Left kidney (tissue), 8 donors: ENCODE results near the gene KIAA0040. TPM values are rescaled to one million over a fixed set of nuclear protein-coding genes. Genes with fewer than 3 reads are reported as not detected.

Experiments
- DNase-seq: peaks from one replicate; pipeline ENCODE4 v3.0.0-alpha.2; 2013
- long read RNA-seq, 8 donors: transcript quantifications; one replicate each; lab custom pipeline, GENCODE V29; 2026
- polyA plus RNA-seq: library from polyadenylated mRNA; unstranded; fragments of 120-200 nt; gene quantifications from one replicate; pipeline ENCODE4 v1.2.1, GENCODE V29; 2013; ENCODE audit not compliant: insufficient read length

The KIAA0040 gene
- polyA plus RNA-seq, result 18.0 TPM
- long read RNA-seq, donor 1, full-length matches to known transcripts, result 4 of 4 reads
- long read RNA-seq, donor 1, partial matches to known transcripts, result 0 of 4 reads
- long read RNA-seq, donor 1, other reads (novel, unspliced or antisense), result 0 of 4 reads
- long read RNA-seq, donor 2, full-length matches to known transcripts, result 5 of 5 reads
- long read RNA-seq, donor 2, partial matches to known transcripts, result 0 of 5 reads
- long read RNA-seq, donor 2, other reads (novel, unspliced or antisense), result 0 of 5 reads
- long read RNA-seq, donor 3, full-length matches to known transcripts, result 9 of 9 reads
- long read RNA-seq, donor 3, partial matches to known transcripts, result 0 of 9 reads
- long read RNA-seq, donor 3, other reads (novel, unspliced or antisense), result 0 of 9 reads
- long read RNA-seq, donor 4, partial matches to known transcripts, result 0 of 1 reads
- long read RNA-seq, donor 4, other reads (novel, unspliced or antisense), result 0 of 1 reads
- long read RNA-seq, donor 5, full-length matches to known transcripts, result 2 of 2 reads
- long read RNA-seq, donor 5, partial matches to known transcripts, result 0 of 2 reads
- long read RNA-seq, donor 5, other reads (novel, unspliced or antisense), result 0 of 2 reads
- long read RNA-seq, donor 6, full-length matches to known transcripts, result 2 of 2 reads
- long read RNA-seq, donor 6, partial matches to known transcripts, result 0 of 2 reads
- long read RNA-seq, donor 6, other reads (novel, unspliced or antisense), result 0 of 2 reads
- long read RNA-seq, donor 7, full-length matches to known transcripts, result 6 of 6 reads
- long read RNA-seq, donor 7, partial matches to known transcripts, result 0 of 6 reads
- long read RNA-seq, donor 7, other reads (novel, unspliced or antisense), result 0 of 6 reads
- long read RNA-seq, donor 8, full-length matches to known transcripts, result 3 of 3 reads
- long read RNA-seq, donor 8, partial matches to known transcripts, result 0 of 3 reads
- long read RNA-seq, donor 8, other reads (novel, unspliced or antisense), result 0 of 3 reads

DNA sequence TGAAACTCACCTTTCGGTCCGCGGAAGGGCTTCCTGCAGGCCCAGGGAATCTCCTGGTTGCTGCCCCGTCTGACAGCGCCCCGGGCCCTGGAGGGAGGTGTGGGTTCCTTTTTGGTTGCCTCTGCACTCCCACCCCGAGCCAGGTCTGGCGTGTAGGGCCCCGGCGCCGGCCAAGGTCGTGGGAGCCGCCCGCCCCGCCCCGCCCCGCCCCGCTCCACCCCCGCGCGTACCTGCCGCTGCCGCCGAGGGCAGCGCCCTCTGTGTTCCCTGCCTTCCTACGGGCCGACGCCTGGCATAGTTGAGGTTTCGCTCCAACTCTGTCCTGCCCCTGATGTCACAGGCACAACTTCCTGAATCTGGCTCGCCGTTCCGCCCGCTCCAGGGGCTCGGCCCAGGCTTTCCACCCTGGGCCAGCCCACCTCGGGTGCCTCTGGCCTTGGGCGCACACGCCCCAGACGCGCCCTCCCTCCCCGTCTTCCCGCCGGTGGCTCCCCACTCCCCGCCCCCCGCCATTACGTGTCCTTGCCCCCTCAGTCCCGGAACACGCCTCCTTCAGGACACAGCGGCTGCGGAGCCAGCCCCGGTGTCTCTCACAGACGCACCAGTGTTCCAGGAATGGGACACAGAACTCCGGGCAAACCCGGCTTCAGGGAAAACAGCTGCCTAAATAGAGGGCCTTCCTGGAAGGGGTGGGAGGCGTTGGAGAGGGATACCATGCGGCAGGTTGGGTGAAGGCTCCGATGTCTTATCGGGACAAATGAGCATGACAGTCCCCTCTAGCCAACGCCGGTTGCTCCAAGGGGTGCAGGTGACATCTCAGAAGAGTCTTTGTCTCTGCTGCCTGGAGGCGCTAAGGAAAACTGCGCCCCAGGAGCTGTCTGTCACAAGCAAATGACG lies at the start of gene KIAA0040:
TSS of gene KIAA0040 (minus strand) at position 147 of the 897 bp plus-strand sequence. CDS start 31,763 bp downstream, outside the sequence.
- no peak for DNase-seq

DNA sequence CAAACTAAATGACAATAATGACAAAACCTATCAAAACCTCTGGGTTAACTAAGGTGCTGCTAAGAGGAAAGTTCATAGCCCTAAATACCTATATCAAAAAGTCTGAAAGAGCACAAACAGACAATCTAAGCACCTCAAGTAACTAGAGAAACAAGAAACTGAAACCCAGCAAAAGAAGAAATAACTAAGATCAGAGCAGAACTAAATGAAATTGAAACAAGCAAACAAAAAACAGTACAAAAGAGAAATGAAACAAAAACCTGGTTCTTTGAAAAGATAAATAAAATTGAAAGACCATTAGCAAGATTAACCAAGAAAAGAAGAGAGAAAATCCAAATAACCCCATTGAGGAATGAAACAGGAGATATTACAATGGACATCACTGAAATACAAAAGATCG lies 44.8 kb upstream of the KIAA0040 start:
- DNase-seq, result no peak

DNA sequence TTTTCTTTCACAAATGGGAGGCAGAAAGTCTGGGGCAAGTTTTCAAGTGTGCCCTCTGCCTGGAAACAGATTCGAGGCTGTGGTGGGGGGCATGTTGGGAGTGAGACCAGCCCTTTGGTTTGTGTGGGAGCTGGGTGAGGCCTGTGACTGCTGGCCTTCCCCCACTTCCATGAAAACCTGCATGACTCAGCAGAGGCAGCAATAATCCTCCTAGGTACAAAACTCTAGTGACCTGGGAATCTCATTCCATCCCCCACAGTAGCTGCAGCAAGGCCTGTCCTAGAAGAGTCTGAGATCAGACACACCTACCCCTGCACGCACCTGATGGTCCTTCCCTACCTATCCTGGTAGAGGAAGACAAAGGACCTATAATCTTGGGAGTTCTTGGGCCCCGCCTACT lies 42.1 kb upstream of the KIAA0040 start:
- DNase-seq, result no peak

DNA sequence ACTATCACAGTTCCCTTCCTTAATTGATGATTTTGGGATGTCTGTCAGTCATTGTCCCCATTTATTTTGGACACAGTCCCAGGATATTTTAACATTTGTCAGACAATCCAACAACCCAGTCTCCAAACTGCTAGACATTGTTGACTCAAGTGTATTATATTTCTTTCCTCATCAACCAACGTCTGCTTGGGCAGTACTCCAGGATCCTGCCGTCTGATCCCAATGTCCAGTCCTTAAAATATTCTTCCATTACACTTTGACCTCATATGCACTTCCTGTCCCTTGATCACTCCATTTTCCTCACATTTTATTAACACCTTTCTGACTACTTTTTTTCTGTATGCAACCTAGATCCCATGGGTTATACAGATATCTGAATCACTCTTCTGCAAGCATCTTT lies 39.8 kb upstream of the KIAA0040 start:
- DNase-seq, result no peak

DNA sequence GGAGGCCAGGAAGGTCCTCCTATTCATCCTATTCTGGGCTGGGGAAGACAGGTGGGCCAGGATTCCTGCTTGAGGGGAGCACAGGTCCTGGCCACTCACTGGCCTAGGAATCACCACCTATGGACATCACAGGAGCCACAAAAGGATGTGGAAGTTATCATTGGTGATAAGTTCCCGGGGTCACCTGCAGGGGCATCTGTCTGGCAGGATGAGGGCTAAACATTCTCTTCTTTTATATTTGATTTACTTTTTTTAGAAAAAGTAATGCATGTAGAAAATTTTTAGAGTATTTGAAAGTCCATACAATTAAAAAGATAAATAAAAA lies 33.2 kb upstream of the KIAA0040 start:
- DNase-seq, result no peak

DNA sequence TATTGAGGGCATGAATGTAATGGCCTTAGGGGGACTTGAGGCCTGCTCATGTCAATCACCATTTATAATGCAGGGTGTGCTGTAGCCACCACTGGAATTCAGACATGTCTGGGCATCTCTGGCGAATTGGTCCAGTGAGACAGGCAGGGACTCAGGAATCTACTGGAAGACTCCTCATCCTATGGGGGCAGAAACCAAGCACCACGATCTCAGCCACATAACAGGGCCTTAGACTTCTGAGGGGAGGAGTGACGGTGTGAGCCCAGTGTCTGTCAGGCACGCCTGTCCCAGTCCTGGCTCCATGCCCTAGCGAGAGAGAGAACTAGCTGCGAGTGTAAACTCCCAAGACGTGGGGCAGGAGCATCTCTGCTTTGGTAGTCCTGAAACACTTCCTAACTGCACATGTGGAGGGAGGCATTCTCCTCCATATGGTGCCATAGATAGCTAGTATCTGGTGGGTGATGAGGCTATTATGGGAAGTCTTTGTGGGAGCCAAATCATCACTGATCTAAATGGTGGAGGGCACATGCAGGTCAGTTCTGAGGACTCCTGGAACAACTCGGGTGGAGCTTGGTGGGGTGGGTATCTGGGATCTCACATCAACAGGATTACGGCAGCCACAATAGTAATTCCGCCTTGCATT lies 29.8 kb upstream of the KIAA0040 start:
- DNase-seq, result no peak

DNA sequence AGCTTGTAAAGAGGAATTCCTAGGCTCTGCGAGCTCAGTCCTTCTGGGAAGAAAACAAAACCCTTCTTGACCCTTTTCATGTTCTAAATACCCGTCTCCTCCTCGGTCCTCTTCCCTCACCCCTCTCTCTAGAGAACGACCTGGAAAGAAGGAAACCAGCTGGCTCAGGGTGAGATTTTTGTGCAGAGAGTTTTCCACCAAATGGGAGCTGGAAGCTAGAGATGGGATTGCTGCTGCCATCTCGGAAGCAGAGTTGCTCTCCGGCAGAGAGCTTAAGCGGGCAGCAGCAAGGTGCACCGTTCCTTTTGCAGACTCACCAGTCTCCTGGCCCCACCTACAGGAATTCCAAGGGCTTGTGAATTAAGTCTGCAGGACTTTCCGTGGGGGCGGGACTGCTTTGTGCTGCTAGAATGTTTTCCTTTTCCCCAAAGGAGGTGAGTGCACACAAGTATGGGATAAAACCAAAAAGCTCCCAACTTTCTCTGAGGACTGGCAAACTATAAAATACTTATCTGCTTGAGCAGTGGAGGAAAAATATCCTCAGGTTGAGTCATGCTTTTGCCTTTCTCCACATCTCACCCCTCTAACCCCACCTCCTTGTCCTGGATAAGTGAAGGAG lies 29.1 kb upstream of the KIAA0040 start:
- DNase-seq, result no peak

DNA sequence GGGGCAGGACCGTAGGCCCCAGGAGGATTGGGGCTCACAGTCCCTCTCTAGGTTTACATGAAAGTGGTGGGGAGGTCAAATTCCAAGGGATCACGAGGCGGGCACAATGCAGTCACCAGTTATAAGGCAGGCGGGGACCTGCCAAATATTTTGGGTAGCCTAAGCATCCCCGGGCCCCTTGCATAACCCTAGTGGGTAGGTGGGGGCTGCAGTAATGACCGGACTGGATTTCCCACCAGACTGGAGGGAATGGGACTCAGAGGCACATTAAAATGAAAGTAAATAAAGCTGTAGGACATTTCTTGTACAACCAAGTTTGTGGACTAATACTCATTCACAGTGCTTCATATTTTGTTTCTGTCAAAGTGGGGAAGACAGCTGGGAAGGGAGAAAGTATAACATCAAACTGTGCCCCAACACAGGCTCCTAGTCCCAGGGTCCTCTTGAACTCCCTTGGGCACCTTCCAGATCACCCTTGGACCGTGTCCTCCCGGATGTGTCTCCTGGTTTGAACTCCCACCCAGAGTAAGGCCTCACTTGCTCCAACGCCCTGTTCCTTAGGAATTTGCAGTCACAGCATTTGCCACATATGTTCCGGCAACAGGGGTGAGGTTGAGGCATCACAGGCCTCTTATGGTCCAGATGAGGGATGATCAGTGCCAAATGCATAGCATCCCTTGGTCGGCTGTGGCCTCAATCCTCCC lies 28.4 kb upstream of the KIAA0040 start:
- no peak for DNase-seq

DNA sequence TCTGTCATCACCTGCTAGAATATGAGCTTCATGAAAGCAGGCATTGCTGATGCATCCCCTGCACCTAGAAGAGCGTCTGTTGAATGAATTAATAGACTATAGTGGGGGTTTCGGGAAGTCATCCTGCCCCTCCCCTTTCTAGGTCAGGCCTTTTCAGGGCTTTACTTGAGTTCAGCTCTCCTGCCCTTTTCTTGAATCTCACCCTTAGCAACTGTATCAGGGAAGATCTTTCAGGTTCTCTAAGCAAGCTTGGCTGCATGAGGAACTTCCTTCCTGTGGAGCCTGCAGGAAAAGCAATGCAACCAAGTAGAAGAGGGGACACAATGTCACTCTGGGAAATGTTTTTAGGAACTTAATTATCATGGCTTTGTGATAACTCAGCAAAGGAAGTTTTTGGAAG lies 27.2 kb upstream of the KIAA0040 start:
- no peak for DNase-seq

DNA sequence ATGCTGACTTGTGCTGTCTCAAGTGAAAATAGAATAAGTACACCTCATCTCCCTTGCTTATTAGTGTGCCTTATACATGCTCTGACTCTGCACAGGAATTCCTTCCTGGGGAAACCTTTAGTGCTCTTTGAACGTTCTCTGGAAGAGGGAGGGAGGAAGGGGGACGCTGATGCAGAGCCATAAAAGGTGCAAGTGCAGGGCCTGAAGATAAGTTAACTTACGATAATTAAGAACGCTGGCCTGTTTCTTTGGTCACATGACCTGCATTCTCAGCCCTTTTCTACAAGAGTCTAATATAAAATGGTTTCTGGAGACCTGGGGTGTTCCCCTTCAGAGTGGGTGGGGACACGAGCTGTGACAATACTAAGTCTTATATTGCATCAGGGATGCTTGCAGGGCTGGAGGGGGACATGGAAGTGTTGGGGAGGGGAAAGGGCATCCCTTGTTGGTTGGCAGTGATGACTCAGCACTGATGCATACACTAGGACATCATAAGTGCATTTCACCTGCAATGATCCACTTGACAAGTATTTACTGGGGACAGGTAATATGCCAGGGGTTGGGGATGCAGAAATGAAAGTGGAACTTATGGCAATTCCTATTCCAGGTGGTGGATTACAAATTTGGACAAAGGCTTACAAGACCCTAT lies 26.3 kb upstream of the KIAA0040 start:
- no peak for DNase-seq

DNA sequence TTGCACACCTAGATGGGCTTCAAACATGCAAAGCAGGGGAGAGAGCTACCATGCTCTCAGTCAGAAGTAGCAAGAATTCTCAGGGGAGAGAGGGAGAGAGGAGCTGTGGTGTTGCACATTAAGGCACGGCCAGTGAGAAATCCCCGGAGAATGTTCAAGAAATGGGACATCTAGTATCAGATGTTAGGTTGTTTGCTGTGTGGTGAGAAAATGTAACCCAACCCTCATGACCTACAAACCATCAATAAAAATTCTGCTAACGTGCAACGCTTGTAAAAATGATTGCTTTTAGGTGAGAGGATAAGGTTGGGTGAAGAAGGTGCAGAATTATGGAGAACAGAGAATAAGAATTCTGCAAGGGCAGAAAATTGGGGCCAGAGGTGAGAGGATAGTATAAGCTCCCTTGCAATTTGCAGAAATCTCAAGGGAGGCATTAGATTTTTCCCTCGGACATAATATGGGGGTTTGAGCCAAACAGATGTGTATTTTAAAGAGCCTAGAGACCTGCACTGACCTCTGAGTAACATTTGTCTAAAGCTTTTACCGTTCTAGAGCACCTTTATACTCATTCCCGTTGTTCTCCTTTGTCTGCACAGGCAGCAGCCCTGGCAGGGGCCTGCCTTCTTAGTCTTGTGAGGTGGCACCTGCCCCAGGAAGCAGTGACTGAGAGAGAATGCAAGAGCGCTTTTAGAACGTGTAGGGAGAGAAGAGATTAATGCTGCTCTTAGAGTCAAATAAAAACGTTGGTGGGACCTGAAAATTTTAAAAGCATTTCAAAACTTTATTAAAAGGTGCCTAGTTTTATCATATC lies 25.4 kb upstream of the KIAA0040 start:
- no peak for DNase-seq

DNA sequence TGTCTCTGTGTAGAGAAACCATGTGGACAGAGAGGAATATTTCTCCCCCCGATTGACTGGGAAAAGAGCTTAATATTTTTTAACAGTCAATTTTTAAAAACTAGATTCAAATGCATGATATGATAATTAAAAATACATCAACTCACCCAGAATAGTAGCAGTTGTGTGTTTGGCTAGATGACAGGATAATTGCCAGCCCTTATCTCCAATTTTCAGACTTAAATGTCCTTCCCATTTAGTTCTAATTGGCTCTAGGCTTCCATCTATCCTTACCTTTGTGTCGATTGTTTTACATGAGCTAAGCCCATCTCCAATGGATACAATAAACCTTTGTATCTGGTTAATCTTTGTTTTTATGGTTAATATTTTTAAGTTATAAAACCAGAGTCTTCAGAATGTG lies 23.9 kb upstream of the KIAA0040 start:
- DNase-seq, result no peak

DNA sequence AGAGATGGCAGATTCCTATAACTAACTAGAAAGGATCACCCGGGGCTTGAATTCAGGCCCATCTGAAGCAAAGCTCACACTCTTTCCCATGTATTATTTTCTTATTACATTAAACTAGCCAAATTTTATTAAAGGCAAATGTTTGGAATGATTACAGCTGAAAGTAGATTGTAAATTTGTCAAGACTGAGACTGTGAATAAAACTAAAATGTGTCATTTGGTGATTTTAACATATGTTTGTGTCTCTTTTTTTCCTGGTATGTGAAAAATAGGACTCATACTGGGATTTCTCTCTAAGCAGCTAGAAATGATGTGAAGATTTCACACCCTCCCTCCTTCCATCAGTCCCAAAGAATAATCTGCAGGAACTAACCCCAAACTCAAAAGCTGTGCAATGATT lies 19.1 kb upstream of the KIAA0040 start:
- no peak for DNase-seq

DNA sequence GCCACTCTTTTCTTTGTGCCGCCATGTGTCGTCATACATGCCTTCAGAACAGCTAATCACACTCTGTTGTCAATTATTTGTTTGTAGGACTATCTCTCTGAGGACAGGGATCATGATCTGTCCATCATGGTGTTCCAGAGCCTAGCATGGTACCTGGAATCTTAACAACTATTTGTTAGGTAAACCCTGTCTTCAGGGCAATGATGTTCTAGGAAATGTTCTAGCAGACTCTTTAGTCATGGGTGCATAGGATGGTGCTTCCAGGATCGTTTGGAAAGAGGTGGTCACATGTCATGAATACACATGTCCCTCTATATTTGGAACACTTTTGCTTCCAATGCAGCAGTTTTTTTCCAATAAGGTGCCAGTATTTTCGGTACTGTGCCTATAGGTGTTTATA lies 18.2 kb upstream of the KIAA0040 start:
- no peak for DNase-seq

DNA sequence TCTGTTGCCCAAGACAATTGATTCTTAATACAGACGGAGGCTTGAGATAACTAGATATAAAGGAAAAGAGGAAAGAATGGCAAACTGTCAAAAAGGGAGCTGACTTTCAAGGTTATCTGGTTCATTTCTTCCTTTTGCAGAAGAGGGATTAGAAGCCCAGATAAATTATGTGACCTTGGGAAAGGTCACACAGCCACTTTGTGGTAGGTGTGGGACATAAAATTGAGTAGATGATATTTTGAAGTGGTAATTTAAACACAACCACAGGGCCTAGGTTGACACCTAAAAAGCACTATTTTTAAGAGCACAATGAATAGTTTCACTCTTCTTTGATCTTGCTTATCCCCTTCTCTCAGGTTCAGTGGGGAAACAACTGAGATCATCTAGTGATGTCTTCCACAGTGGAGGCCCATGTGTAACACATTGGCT lies 16.9 kb upstream of the KIAA0040 start:
- no peak for DNase-seq

DNA sequence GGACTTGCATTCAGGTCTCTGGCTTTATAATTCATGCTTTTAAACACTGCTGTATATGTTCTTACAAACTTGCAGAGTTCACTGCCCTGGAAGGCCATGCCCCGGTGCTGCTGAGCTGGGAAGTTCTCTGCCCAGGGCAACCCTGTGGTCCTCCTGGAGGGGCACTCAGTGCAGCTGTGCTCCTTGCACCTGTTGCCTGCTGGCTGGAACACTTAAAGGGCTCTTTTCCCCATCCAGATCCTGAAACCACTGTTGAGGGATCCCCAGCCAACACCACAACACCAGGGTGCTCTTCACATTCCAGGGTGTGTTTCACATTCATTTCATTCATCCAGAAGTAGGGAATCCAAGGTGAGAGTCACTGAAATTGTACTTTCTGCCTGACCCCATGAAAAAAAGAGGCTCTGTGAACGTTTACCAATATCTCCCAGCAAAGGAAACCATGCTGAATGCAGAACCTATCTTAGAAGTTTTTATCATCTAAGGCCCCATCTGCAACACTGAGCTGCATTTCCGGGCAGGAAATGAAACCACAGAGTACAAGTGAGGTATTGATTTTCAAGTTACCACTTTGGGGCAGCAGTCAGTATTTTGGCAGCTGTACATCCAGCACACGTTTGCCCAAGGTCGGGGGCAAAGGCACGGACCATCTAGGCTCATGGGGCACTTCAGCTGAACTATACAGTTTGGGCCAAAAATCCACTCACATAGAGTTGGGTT lies 16.4 kb upstream of the KIAA0040 start:
- no peak for DNase-seq

DNA sequence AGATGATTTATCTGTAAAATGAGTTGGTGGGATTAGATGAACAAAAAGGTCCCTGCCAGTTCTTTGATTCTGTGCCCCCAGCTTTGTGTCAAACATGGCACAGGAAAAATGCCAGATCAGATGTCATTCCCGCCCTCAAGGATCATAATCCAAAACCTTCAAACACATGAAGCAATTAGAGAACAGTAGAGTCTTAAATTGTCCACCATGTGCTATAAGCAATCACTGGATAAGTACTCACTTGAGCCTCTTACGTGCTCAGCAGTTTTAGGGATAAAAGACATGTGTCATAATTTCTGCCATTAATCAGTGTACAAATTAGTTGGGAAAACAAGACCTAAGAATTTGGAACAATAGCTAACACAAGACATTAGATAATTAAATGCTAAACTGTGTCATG lies 15.4 kb upstream of the KIAA0040 start:
- no peak for DNase-seq

DNA sequence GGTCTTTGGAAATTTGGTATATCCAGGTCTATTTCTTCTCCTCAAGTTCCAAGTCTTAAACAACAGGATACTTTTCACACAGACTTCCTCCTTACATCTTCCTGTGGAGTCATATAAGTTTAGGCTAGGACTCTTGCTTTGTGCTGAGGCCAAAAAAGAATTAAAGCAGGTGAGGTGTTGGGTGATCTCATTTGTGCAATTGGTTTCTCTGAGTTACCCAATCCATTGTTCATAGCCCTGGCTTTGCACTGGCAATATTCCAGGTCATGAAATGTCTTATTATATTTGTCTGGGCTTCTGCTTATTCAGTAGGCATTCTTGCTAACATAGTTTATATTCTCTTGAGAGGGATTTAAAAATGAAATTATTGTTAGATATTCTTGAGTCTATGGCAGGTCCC lies 14.1 kb upstream of the KIAA0040 start:
- DNase-seq, result no peak
